WTC11 (cell line): ENCODE results near the gene TNFRSF19. TPM values are rescaled to one million over a fixed set of nuclear protein-coding genes. Genes with fewer than 3 reads are reported as not detected.

Experiments
- ATAC-seq: fragments of 200-7000 bp; cut with Tn5 transposase; 2 replicates; pipeline ENCODE4 v1.10.0; 2021; ENCODE audit warnings: mild to moderate bottlenecking, moderate library complexity
- CTCF ChIA-PET: fragments of 300-600 bp; sonication (Branson Sonifier 250); formaldehyde crosslinking; loops from one replicate; lab custom pipeline; 2021; ENCODE audit warnings: antibody characterized with exemption; lab: Charles Lee
- POLR2A ChIA-PET: fragments of 350-600 bp; sonication (Branson Sonifier 250); formaldehyde crosslinking; loops from one replicate; lab custom pipeline; 2021; ENCODE audit warnings: antibody characterized with exemption; lab: Charles Lee
- DNase-seq: peaks from one replicate; pipeline ENCODE4 v3.0.0; 2021; ENCODE audit warnings: low spot score
- H3K27ac Mint-ChIP-seq: 2 replicates; pipeline ENCODE4 v1.8.0; 2021; ENCODE audit warnings: mixed read lengths
- H3K27me3 Mint-ChIP-seq: 2 replicates; pipeline ENCODE4 v1.8.0; 2021; ENCODE audit warnings: low read depth, mild to moderate bottlenecking, moderate library complexity, mixed read lengths
- H3K36me3 Mint-ChIP-seq: 2 replicates; pipeline ENCODE4 v1.8.0; 2021; ENCODE audit warnings: mixed read lengths
- H3K4me1 Mint-ChIP-seq: 2 replicates; pipeline ENCODE4 v1.8.0; 2022; ENCODE audit warnings: mixed read lengths
- H3K4me3 Mint-ChIP-seq: 2 replicates; pipeline ENCODE4 v1.8.0; 2021; ENCODE audit warnings: mild to moderate bottlenecking, moderate library complexity, mixed read lengths
- H3K9me3 Mint-ChIP-seq: 2 replicates; pipeline ENCODE4 v1.8.0; 2021; ENCODE audit warnings: mixed read lengths
- AR ChIP-seq: fragments of 250-450 bp; sonication (Bioruptor Pico); IDR thresholded peaks from 2 replicates; pipeline ENCODE4 v1.9.0; 2021; ENCODE audit warnings: mild to moderate bottlenecking
- E2F4 ChIP-seq: sonication (generic); formaldehyde crosslinking; IDR thresholded peaks from 2 replicates; pipeline ENCODE4 v1.8.1; 2022; ENCODE audit warnings: low read depth, mild to moderate bottlenecking, moderate library complexity, missing genetic modification reagents, borderline replicate concordance
- ELF4 ChIP-seq: sonication (generic); formaldehyde crosslinking; IDR thresholded peaks from 2 replicates; pipeline ENCODE4 v1.8.1; 2022; ENCODE audit warnings: low read depth, mild to moderate bottlenecking, moderate library complexity, missing genetic modification reagents
- ETV6 ChIP-seq: sonication (generic); formaldehyde crosslinking; IDR thresholded peaks from 2 replicates; pipeline ENCODE4 v1.8.1; 2022; ENCODE audit warnings: mild to moderate bottlenecking, missing genetic modification reagents
- FOXP1 ChIP-seq: sonication (generic); formaldehyde crosslinking; IDR thresholded peaks from 2 replicates; pipeline ENCODE4 v1.8.0; 2022; ENCODE audit warnings: missing genetic modification reagents, mild to moderate bottlenecking, moderate library complexity, borderline replicate concordance
- GTF2I ChIP-seq: fragments of 250-450 bp; sonication (Bioruptor Pico); conservative IDR thresholded peaks from 2 replicates; pipeline ENCODE4 v1.4.0; 2021; ENCODE audit warnings: mild to moderate bottlenecking
- KAT7 ChIP-seq: sonication (generic); formaldehyde crosslinking; IDR thresholded peaks from 2 replicates; pipeline ENCODE4 v1.8.1; 2023; ENCODE audit warnings: missing genetic modification reagents, mild to moderate bottlenecking, borderline replicate concordance
- NFATC4 ChIP-seq: fragments of 250-450 bp; sonication (Bioruptor Pico); IDR thresholded peaks from 2 replicates; pipeline ENCODE4 v1.9.0; 2021; ENCODE audit warnings: mild to moderate bottlenecking
- NFYB ChIP-seq: sonication (generic); formaldehyde crosslinking; conservative IDR thresholded peaks from 2 replicates; pipeline ENCODE4 v1.8.0; 2022; ENCODE audit warnings: low read depth, missing genetic modification reagents
- NR2C2 ChIP-seq: sonication (generic); formaldehyde crosslinking; IDR thresholded peaks from 2 replicates; pipeline ENCODE4 v1.8.0; 2022; ENCODE audit warnings: mild to moderate bottlenecking, missing genetic modification reagents
- NR3C1 ChIP-seq: sonication (generic); formaldehyde crosslinking; conservative IDR thresholded peaks from 2 replicates; pipeline ENCODE4 v1.8.1; 2023; ENCODE audit warnings: low read depth, mild to moderate bottlenecking, missing genetic modification reagents
- SMAD4 ChIP-seq: sonication (generic); formaldehyde crosslinking; IDR thresholded peaks from 2 replicates; pipeline ENCODE4 v1.8.0; 2022; ENCODE audit warnings: mild to moderate bottlenecking, missing genetic modification reagents
- SOX15 ChIP-seq: fragments of 250-450 bp; sonication (Bioruptor Pico); IDR thresholded peaks from 2 replicates; pipeline ENCODE4 v1.9.0; 2021; ENCODE audit warnings: mild to moderate bottlenecking
- ZMAT4 ChIP-seq: fragments of 250-450 bp; sonication (Bioruptor Pico); IDR thresholded peaks from 2 replicates; pipeline ENCODE4 v1.9.0; 2021; ENCODE audit warnings: mild to moderate bottlenecking
- ZNF121 ChIP-seq: sonication (generic); formaldehyde crosslinking; IDR thresholded peaks from 2 replicates; pipeline ENCODE4 v1.8.0; 2023; ENCODE audit warnings: missing genetic modification reagents
- ZNF532 ChIP-seq: fragments of 250-450 bp; sonication (Bioruptor Pico); IDR thresholded peaks from 2 replicates; pipeline ENCODE4 v1.9.0; 2021; ENCODE audit warnings: mild to moderate bottlenecking, borderline replicate concordance
- total RNA-seq: library from RNA; stranded (reverse); gene quantifications from 3 replicates; pipeline ENCODE4 v1.2.3, GENCODE V29; 2021
- TF ChIP-seq, protein P1 (sequence below): sonication (generic); formaldehyde crosslinking; IDR thresholded peaks from 2 replicates; pipeline ENCODE4 v1.8.1; 2023; ENCODE audit warnings: mild to moderate bottlenecking, missing genetic modification reagents
- TF ChIP-seq, protein P2 (sequence below): sonication (generic); formaldehyde crosslinking; IDR thresholded peaks from 2 replicates; pipeline ENCODE4 v1.8.1; 2022; ENCODE audit warnings: mild to moderate bottlenecking, missing genetic modification reagents, moderate library complexity, borderline replicate concordance
- TF ChIP-seq, protein P3 (sequence below): sonication (generic); formaldehyde crosslinking; IDR thresholded peaks from 2 replicates; pipeline ENCODE4 v1.8.0; 2022; ENCODE audit warnings: mild to moderate bottlenecking, missing genetic modification reagents
- TF ChIP-seq, protein P4 (sequence below): sonication (generic); formaldehyde crosslinking; IDR thresholded peaks from 2 replicates; pipeline ENCODE4 v1.8.0; 2022; ENCODE audit warnings: mild to moderate bottlenecking, missing genetic modification reagents

The TNFRSF19 gene
- total RNA-seq, 1 experiment from 2014 or later, result 0.20 TPM

GRCh38 chr13:23697772-23698313 is 127.6 kb downstream of the TNFRSF19 start:
- TF ChIP-seq E2F4 (CRISPR knock-in tag) (no peak), SOX15 (CRISPR knock-in tag) (no peak), ETV6 (CRISPR knock-in tag) (no peak), ZNF121 (CRISPR knock-in tag) (no peak), NR2C2 (CRISPR knock-in tag) (no peak), AR (no peak), SMAD4 (CRISPR knock-in tag) (no peak), NFATC4 (no peak), GTF2I (CRISPR knock-in tag) (no peak), NR3C1 (CRISPR knock-in tag) (no peak), ELF4 (no peak)
- TF ChIP-seq, protein P1, sequence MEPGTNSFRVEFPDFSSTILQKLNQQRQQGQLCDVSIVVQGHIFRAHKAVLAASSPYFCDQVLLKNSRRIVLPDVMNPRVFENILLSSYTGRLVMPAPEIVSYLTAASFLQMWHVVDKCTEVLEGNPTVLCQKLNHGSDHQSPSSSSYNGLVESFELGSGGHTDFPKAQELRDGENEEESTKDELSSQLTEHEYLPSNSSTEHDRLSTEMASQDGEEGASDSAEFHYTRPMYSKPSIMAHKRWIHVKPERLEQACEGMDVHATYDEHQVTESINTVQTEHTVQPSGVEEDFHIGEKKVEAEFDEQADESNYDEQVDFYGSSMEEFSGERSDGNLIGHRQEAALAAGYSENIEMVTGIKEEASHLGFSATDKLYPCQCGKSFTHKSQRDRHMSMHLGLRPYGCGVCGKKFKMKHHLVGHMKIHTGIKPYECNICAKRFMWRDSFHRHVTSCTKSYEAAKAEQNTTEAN (CRISPR knock-in tag), result no peak
- TF ChIP-seq, protein P2, sequence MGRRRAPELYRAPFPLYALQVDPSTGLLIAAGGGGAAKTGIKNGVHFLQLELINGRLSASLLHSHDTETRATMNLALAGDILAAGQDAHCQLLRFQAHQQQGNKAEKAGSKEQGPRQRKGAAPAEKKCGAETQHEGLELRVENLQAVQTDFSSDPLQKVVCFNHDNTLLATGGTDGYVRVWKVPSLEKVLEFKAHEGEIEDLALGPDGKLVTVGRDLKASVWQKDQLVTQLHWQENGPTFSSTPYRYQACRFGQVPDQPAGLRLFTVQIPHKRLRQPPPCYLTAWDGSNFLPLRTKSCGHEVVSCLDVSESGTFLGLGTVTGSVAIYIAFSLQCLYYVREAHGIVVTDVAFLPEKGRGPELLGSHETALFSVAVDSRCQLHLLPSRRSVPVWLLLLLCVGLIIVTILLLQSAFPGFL (CRISPR knock-in tag), result no peak
- ATAC-seq, result no peak
- Mint-ChIP-seq H3K27me3 (no peaks in the 10 kb centered on the region), H3K9me3 (no peaks in the 10 kb centered on the region; the same call in 1 of the 2 replicates), H3K36me3 (no peaks in the 10 kb centered on the region), H3K4me1 (peaks cover 25% of the 10 kb centered on the region), H3K4me3 (no peak overlapping the region), H3K27ac (no peak overlapping the region)
- POLR2A ChIA-PET, result interaction anchor here (0.6 kb wide), 1 partner anchor 641 kb away, joined by 3 read pairs; no protein-coding TSS in a partner anchor
- DNase-seq, result no peak
- CTCF ChIA-PET, result interaction anchor here (1.5 kb wide), 1 partner anchor 10 kb away, joined by 6 read pairs; no protein-coding TSS in a partner anchor

DNA sequence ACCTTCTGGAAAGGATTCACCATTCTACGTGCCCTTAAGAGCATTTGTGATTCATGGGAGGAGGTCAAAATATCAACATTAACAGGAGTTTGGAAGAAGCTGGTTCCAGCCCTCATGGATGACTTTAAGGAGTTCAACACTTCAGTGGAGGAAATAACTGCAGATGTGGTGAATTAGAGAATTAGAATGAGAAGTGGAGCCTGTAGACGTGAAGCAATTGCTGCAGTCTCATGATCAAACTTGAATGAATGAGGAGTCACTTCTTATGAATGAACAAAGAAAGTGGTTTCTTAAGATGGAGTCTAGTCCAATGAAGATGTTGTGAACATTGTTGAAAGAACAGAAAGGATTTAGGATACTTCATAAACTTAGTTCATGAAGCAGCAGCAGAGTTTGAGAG is 129.1 kb downstream of the TNFRSF19 start:
- no peaks in the 10 kb centered on the region for H3K36me3 Mint-ChIP-seq
- CTCF ChIA-PET, result no interaction called here
- H3K4me3 Mint-ChIP-seq, result no peak overlapping the region
- DNase-seq (no peak), ATAC-seq (no peak)
- POLR2A ChIA-PET, result no interaction called here
- H3K9me3 Mint-ChIP-seq, result no peaks in the 10 kb centered on the region
- no peak overlapping the region for H3K27ac Mint-ChIP-seq
- H3K4me1 Mint-ChIP-seq, result peaks cover 25% of the 10 kb centered on the region
- no peaks in the 10 kb centered on the region for H3K27me3 Mint-ChIP-seq
- TF ChIP-seq FOXP1 (CRISPR knock-in tag), result no peak
- TF ChIP-seq ZMAT4 (CRISPR knock-in tag), result no peak
- no peak for TF ChIP-seq ZNF532 (CRISPR knock-in tag)
- TF ChIP-seq, protein P3, sequence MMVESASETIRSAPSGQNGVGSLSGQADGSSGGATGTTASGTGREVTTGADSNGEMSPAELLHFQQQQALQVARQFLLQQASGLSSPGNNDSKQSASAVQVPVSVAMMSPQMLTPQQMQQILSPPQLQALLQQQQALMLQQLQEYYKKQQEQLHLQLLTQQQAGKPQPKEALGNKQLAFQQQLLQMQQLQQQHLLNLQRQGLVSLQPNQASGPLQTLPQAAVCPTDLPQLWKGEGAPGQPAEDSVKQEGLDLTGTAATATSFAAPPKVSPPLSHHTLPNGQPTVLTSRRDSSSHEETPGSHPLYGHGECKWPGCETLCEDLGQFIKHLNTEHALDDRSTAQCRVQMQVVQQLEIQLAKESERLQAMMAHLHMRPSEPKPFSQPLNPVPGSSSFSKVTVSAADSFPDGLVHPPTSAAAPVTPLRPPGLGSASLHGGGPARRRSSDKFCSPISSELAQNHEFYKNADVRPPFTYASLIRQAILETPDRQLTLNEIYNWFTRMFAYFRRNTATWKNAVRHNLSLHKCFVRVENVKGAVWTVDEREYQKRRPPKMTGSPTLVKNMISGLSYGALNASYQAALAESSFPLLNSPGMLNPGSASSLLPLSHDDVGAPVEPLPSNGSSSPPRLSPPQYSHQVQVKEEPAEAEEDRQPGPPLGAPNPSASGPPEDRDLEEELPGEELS (CRISPR knock-in tag), result no peak
- TF ChIP-seq, protein P4, sequence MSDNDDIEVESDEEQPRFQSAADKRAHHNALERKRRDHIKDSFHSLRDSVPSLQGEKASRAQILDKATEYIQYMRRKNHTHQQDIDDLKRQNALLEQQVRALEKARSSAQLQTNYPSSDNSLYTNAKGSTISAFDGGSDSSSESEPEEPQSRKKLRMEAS (CRISPR knock-in tag), result no peak
- TF ChIP-seq KAT7, result no peak
- TF ChIP-seq, protein P1 (CRISPR knock-in tag), result no peak
- TF ChIP-seq NFYB (CRISPR knock-in tag), result no peak
